Measurements from ENCODE around the gene LRP2BP. TPM values are rescaled to one million over a fixed set of nuclear protein-coding genes. Genes with fewer than 3 reads are reported as not detected.

The LRP2BP gene
- total and polyA plus RNA-seq, 2 of the 4 experiments (the other 2 are of a cell fraction) = 0.10 to 0.18 TPM

DNA sequence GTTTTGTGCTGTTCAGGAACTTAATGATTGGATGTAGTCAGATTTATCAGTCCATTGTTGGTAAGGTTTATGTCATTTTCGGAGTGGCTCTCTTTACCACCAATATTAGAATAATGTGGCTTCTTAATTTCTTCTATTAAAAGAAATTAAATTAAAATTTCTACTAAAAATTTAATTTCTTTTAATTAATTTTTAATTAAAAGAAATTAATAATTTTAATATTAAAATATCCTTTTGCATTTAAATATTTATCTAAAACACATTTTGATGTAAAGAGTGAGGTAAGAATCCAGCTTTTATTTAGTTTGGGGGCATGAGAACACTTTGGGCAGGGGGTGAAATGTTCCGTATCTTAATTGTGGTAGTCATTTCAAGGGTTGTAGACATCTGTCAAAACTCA is 45.8 kb upstream of the LRP2BP start:
- Histone ChIP-seq H3K9me1 (ENCODE audit: insufficient read depth, low read length) (no peaks in the 10 kb centered on the region), H2BK20ac (ENCODE audit: low read depth, low read length) (no peak overlapping the region), H3K4me1 (ENCODE audit: control insufficient read depth, insufficient read depth, low read length) (no peaks in the 10 kb centered on the region), H3K4ac (ENCODE audit: low read depth, low read length) (no peak overlapping the region), H3K18ac (ENCODE audit: low read depth, low read length) (no peak overlapping the region), H3K9me3 (ENCODE audit: control insufficient read depth, insufficient read depth, low read length) (no peaks in the 10 kb centered on the region), H2AK9ac (replicated peaks; ENCODE audit: low read depth, low read length, poor library complexity) (no peak overlapping the region), H2AK5ac (ENCODE audit: low read depth, low read length) (no peak overlapping the region), H2BK5ac (ENCODE audit: low read depth, low read length, poor library complexity, severe bottlenecking) (no peak overlapping the region), H3K23ac (ENCODE audit: low read depth, low read length) (no peak overlapping the region), H2AFZ (replicated peaks; ENCODE audit: low read length, poor library complexity) (no peak overlapping the region), H4K20me1 (ENCODE audit: insufficient read depth, low read length) (no peaks in the 10 kb centered on the region), H3K56ac (ENCODE audit: extremely low read depth, insufficient read depth, low read length) (no peak overlapping the region), H3K27ac (ENCODE audit: insufficient read depth, low read length) (no peak overlapping the region), H2BK120ac (ENCODE audit: low read depth, low read length) (no peak overlapping the region), H3K27me3 (ENCODE audit: control insufficient read depth, insufficient read depth, low read length) (no peaks in the 10 kb centered on the region), H3K14ac (replicated peaks; ENCODE audit: low read depth, low read length) (no peak overlapping the region), H3K4me2 (ENCODE audit: low read depth, low read length) (no peak overlapping the region), H4K8ac (ENCODE audit: low read depth in 2 of 2, low read length in 2 of 2) (no peak overlapping the region), H3K36me3 (ENCODE audit: control insufficient read depth, insufficient read depth, low read length) (no peaks in the 10 kb centered on the region), H2BK15ac (ENCODE audit: low read depth, low read length) (no peak overlapping the region), H3K79me1 (ENCODE audit: low read depth in 1 of 2, low read length in 2 of 2) (no peaks in the 10 kb centered on the region), H3K9ac (ENCODE audit: low read depth, low read length) (no peak overlapping the region), H4K91ac (ENCODE audit: insufficient read depth, low read depth, low read length) (no peak overlapping the region), H4K5ac (ENCODE audit: low read depth, low read length) (no peak overlapping the region), H3K4me3 (ENCODE audit: insufficient read depth, low read depth, low read length) (no peak overlapping the region)
- BruUV-seq (replicated peaks) = no TSS peak
- ChIA-PET POLR2A (ENCODE audit: unreplicated experiment) (no interaction called here), CTCF (no interaction called here)
- intact Hi-C loops (cut with micrococcal nuclease) (no loop called here), dilution Hi-C loops (cut with HindIII; ENCODE audit: low sequenced_read_pairs, unreplicated experiment) (no loop called here), in situ Hi-C loops (cut with MboI; ENCODE audit: low sequenced_read_pairs) (no loop called here)
- ATAC-seq (ENCODE audit: low read depth) (no peak), DNase-seq (no peak)
- WGBS, 2 experiments (ENCODE audit: extremely low coverage in 2 of 2, insufficient read length in 1 of 2) = no CpG with 5 or more reads among the region's 2 CpGs
- TF ChIP-seq RCOR1 (IDR thresholded peaks at IDR 0.05; ENCODE audit: insufficient replicate concordance, low read length) (no peak), MAFK (IDR thresholded peaks at IDR 0.05; ENCODE audit: low read depth, low read length) (no peak)

Measured in IMR-90 (cell line).